Measurements from ENCODE around the gene DMD. TPM values are rescaled to one million over a fixed set of nuclear protein-coding genes. Genes with fewer than 3 reads are reported as not detected.

The DMD gene
- total RNA-seq, 3 donors from 2014 or later, result 11.2 to 140 (median 12.6) TPM

- Histone ChIP-seq H3K4me1 (ENCODE audit: low read depth) (no peaks in the 10 kb centered on the region), H3K4me3 (no peak overlapping the region), H3K36me3 (ENCODE audit: low read depth) (no peaks in the 10 kb centered on the region), H3K9me3 (no peaks in the 10 kb centered on the region)
- intact Hi-C loops (cut with DNase I, micrococcal nuclease), result no loop called here
- TF ChIP-seq CTCF (IDR thresholded peaks at IDR 0.05), result no peak
- DNase-seq, result no peak
- ATAC-seq, result no peak
Observed at GRCh38 chrX:32514986-32515385, 696.4 kb downstream of the DMD start.

DNA sequence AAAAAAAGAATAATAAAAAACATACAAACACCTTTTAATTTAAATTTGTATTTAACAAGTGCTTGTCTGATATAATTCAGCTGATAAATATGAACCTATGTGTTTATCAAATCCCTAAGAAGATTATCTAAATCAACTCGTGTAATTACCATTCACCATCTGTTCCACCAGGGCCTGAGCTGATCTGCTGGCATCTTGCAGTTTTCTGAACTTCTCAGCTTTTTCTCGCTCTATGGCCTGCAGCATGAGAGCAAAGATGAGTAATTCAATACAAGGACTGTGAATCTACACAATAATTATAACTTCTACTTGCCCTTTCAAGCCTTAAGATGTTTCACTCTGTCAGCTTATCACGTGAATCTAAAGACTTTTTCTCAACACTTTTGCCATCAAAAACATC, 709.7 kb downstream of the DMD start:
- intact Hi-C loops (cut with DNase I, micrococcal nuclease), result no loop called here
- H3K36me3 ChIP-seq (ENCODE audit: low read depth), result no peaks in the 10 kb centered on the region
- no peak for ATAC-seq
- DNase-seq, result no peak
- TF ChIP-seq CTCF (IDR thresholded peaks at IDR 0.05), result no peak
- no peaks in the 10 kb centered on the region for H3K9me3 ChIP-seq
- no peak overlapping the region for H3K4me3 ChIP-seq
- no peaks in the 10 kb centered on the region for H3K4me1 ChIP-seq (ENCODE audit: low read depth)

- no peak for TF ChIP-seq CTCF (IDR thresholded peaks at IDR 0.05)
- intact Hi-C loops (cut with DNase I, micrococcal nuclease), result no loop called here
- ATAC-seq (no peak), DNase-seq (no peak)
- Histone ChIP-seq H3K4me3 (no peak overlapping the region), H3K9me3 (no peaks in the 10 kb centered on the region), H3K36me3 (ENCODE audit: low read depth) (no peaks in the 10 kb centered on the region), H3K4me1 (ENCODE audit: low read depth) (no peaks in the 10 kb centered on the region)
Observed at GRCh38 chrX:32496671-32497070, 714.7 kb downstream of the DMD start.

DNA sequence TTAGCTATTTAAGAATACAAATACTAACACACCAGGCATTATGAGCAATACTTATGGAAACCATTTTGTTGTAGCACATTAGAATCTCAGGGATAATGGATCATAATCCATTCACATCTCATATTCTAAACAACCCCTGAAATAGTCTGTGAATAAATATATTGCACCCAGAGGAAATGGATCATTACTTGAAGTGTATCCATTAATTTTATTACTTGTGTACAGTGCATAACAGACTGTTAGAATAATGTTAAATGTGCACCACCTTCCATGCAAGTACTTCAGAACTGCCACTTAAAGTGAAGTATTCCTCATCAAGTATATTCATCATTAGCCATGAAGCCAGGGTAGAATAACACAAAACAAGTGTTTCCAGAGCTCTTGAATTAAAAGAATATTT, 715.5 kb downstream of the DMD start:
- no peak for DNase-seq
- no peaks in the 10 kb centered on the region for H3K36me3 ChIP-seq (ENCODE audit: low read depth)
- no peak for TF ChIP-seq CTCF (IDR thresholded peaks at IDR 0.05)
- intact Hi-C loops (cut with DNase I, micrococcal nuclease), result no loop called here
- no peak overlapping the region for H3K4me3 ChIP-seq
- no peak for ATAC-seq
- H3K9me3 ChIP-seq, result no peaks in the 10 kb centered on the region
- no peaks in the 10 kb centered on the region for H3K4me1 ChIP-seq (ENCODE audit: low read depth)

DNA sequence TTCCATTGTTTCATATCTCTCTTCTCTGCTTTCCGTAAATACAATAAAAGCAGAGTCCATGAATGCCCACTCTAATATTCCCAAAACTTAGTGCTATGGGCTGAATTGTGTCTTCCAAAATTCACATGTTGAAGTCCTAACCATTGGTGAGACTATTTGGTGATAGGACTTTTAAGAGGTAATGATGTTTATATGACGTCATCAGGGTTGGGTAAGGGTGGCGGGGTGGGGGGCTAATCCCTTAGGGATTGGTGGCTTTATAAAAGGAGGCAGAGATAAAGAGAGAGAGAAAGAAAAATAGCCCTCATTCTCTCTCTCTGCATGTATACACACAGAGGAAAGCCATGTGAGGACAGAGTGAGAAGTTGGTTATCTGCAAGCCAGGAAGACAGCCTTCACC, 722.2 kb downstream of the DMD start:
- no peak for ATAC-seq
- no peaks in the 10 kb centered on the region for H3K4me1 ChIP-seq (ENCODE audit: low read depth)
- no peaks in the 10 kb centered on the region for H3K36me3 ChIP-seq (ENCODE audit: low read depth)
- intact Hi-C loops (cut with DNase I, micrococcal nuclease), result no loop called here
- TF ChIP-seq CTCF (IDR thresholded peaks at IDR 0.05), result no peak
- H3K9me3 ChIP-seq, result no peaks in the 10 kb centered on the region
- no peak for DNase-seq
- H3K4me3 ChIP-seq, result no peak overlapping the region

- DNase-seq (no peak), ATAC-seq (no peak)
- Histone ChIP-seq H3K4me1 (ENCODE audit: low read depth) (no peaks in the 10 kb centered on the region), H3K36me3 (ENCODE audit: low read depth) (no peaks in the 10 kb centered on the region), H3K9me3 (no peaks in the 10 kb centered on the region), H3K4me3 (no peak overlapping the region)
- intact Hi-C loops (cut with DNase I, micrococcal nuclease), result no loop called here
- TF ChIP-seq CTCF (IDR thresholded peaks at IDR 0.05), result no peak
Observed at GRCh38 chrX:32483534-32484136, 727.7 kb downstream of the DMD start.
